ENCODE results near the gene UGT8.

DNA sequence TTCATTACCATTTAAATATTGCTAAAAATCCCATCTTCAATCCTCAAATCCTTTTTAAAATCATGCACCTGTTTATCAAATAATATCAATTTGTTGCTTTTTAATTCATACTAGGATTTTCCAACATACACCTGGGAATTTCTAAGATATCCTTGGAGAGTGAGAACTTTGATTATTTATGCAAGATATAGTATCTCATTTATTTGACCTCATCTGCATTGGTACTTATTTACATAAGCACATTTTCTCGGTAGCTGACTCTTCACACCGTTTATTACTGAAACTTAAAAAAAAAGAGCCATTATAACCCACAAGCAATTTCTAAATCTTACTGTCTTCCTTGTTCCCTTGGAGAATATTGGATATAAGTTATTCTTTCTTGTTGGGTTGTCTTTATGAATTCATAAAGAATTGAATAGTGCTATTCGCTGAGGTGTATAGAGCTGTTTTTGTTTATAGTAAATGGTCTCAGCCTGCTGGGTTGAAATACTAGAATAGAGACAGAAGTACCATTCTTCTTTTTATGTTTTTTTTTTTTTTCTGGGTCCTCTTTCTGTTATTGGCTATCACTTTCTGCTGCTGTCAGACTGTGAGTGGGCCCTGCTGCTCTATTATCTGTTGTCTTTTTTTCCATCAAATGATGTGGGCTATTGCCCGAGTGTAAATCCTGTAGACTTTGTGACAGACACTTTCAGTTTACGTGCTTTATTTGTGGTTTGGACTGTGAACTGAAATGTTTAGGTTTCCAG is 2.9 kb downstream of the UGT8 start:
- TF ChIP-seq, protein P1, sequence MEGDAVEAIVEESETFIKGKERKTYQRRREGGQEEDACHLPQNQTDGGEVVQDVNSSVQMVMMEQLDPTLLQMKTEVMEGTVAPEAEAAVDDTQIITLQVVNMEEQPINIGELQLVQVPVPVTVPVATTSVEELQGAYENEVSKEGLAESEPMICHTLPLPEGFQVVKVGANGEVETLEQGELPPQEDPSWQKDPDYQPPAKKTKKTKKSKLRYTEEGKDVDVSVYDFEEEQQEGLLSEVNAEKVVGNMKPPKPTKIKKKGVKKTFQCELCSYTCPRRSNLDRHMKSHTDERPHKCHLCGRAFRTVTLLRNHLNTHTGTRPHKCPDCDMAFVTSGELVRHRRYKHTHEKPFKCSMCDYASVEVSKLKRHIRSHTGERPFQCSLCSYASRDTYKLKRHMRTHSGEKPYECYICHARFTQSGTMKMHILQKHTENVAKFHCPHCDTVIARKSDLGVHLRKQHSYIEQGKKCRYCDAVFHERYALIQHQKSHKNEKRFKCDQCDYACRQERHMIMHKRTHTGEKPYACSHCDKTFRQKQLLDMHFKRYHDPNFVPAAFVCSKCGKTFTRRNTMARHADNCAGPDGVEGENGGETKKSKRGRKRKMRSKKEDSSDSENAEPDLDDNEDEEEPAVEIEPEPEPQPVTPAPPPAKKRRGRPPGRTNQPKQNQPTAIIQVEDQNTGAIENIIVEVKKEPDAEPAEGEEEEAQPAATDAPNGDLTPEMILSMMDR (IDR thresholded peaks at IDR 0.05): no peak
- no peak for TF ChIP-seq POLR2A (IDR thresholded peaks at IDR 0.05)

All from testis (tissue), 2 donors.